D721Med (cell line): ENCODE results near the gene SGMS1.

ENCODE experiments used
- DNase-seq: peaks from one replicate; pipeline ENCODE4 v3.0.0; 2011; ENCODE audit warnings: low spot score; ENCODE audit not compliant: insufficient read length
- FAIRE-seq: peaks from 2 replicates; lab custom pipeline; 2011; peaks lifted over from hg19 to GRCh38; lab: Jason Lieb, UNC
- CTCF ChIP-seq: IDR thresholded peaks from 2 replicates; pipeline ENCODE4 v1.5.1; 2012; ENCODE audit warnings: mild to moderate bottlenecking, control low read depth; ENCODE audit not compliant: insufficient read depth; ENCODE audit errors: missing control alignments

Gene SGMS1

GRCh38 chr10:50621968-50622705 is 1.6 kb downstream of the SGMS1 start:
- DNase-seq = no peak
- no peak for TF ChIP-seq CTCF
- FAIRE-seq = no peak

GRCh38 chr10:50620899-50621298 is 2.9 kb downstream of the SGMS1 start:
- DNase-seq (no peak), FAIRE-seq (no peak)
- TF ChIP-seq CTCF = no peak

GRCh38 chr10:50619882-50620281 is 3.9 kb downstream of the SGMS1 start:
- no peak for DNase-seq
- no peak for FAIRE-seq
- no peak for TF ChIP-seq CTCF

GRCh38 chr10:50619166-50619565 is 4.6 kb downstream of the SGMS1 start:
- FAIRE-seq (no peak), DNase-seq (no peak)
- TF ChIP-seq CTCF = no peak

- no peak for TF ChIP-seq CTCF
- FAIRE-seq (no peak), DNase-seq (no peak)
Observed at GRCh38 chr10:50618624-50619023, 5.1 kb downstream of the SGMS1 start.

- no peak for FAIRE-seq
- no peak for TF ChIP-seq CTCF
- no peak for DNase-seq
Observed at GRCh38 chr10:50615658-50616057, 8.1 kb downstream of the SGMS1 start.

- no peak for FAIRE-seq
- no peak for TF ChIP-seq CTCF
- no peak for DNase-seq
Observed at GRCh38 chr10:50614444-50615137, 9.2 kb downstream of the SGMS1 start.
